ENCODE results near the gene ATP10A.

- TF ChIP-seq CTCF (IDR thresholded peaks at IDR 0.05) (no peak), POLR2AphosphoS5 (IDR thresholded peaks at IDR 0.05) (peak; percentile 77), POLR2A (IDR thresholded peaks at IDR 0.05) (no peak)
Measured at GRCh38 chr15:25780479-25781255, 82.5 kb downstream of the ATP10A start.
